Measurements from ENCODE around the gene ATPAF1. TPM values are rescaled to one million over a fixed set of nuclear protein-coding genes. Genes with fewer than 3 reads are reported as not detected.
"Not testable (repeated sequence)": the region's sequence is repeated elsewhere in the genome, so short reads cannot be mapped to it uniquely, and the experiment has no call there.

ATPAF1 gene
- polyA plus RNA-seq, 1 experiment: 85.6 TPM

DNA sequence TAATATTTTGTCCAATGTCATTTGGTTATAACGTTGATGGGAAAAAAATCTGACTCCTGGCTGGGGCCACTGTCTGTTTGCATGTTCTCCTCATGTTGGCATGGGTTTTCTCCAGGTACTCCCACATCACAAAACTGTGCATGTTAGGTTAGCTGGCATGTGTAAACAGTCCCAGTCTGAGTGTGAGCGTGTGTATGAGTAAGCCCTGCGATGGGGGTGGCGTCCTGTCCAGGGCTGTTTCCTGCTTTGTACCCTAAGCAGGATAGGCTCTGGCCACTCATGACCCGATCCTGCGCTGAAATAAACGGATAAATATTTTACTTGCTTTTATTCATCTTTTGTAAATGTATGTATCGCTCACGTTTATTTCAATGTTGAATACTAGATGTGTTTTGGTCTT, 37.2 kb upstream of the ATPAF1 start:
- no peak for DNase-seq (ENCODE audit: low read depth, low spot score)
- ChIA-PET CTCF (interaction anchor here (1.5 kb wide), 1 partner anchor 12 kb away, joined by 6 read pairs; no protein-coding TSS in a partner anchor), POLR2A (no interaction called here)
- no peak overlapping the region for H3K27ac ChIP-seq (ENCODE audit: low read depth, low read length)
- H3K27me3 ChIP-seq (ENCODE audit: control insufficient read depth, insufficient read depth, low read length): no peaks in the 10 kb centered on the region
- TF ChIP-seq CTCF (IDR thresholded peaks at IDR 0.05; ENCODE audit: low read depth, low read length): no peak
- H3K9me3 ChIP-seq (ENCODE audit: control insufficient read depth, insufficient read depth, low read length): no peaks in the 10 kb centered on the region
- no peak overlapping the region for H3K4me3 ChIP-seq (ENCODE audit: low read depth, low read length)

GRCh38 chr1:46703927-46704641, 35.9 kb upstream of the ATPAF1 start:
- TF ChIP-seq CTCF (IDR thresholded peaks at IDR 0.05; ENCODE audit: low read depth, low read length): no peak
- Histone ChIP-seq H3K27me3 (ENCODE audit: control insufficient read depth, insufficient read depth, low read length) (no peaks in the 10 kb centered on the region), H3K9me3 (ENCODE audit: control insufficient read depth, insufficient read depth, low read length) (no peaks in the 10 kb centered on the region), H3K27ac (ENCODE audit: low read depth, low read length) (no peak overlapping the region), H3K4me3 (ENCODE audit: low read depth, low read length) (no peak overlapping the region)
- POLR2A ChIA-PET: interaction anchor here (0.6 kb wide), 1 partner anchor 61 kb away, joined by 3 read pairs; no protein-coding TSS in a partner anchor
- DNase-seq (ENCODE audit: low read depth, low spot score): no peak
- CTCF ChIA-PET: interaction anchor here (0.7 to 1.7 kb wide), 5 partner anchors 13 to 475 kb away, joined by 3 to 14 read pairs (median 6); no protein-coding TSS in a partner anchor

GRCh38 chr1:46699666-46700065, 31.5 kb upstream of the ATPAF1 start:
- ChIA-PET POLR2A (no interaction called here), CTCF (interaction anchor here (1.5 kb wide), 1 partner anchor 26 kb away, joined by 3 read pairs; no protein-coding TSS in a partner anchor)
- H3K9me3 ChIP-seq (ENCODE audit: control insufficient read depth, insufficient read depth, low read length): no peaks in the 10 kb centered on the region
- H3K27ac ChIP-seq (ENCODE audit: low read depth, low read length): no peak overlapping the region
- no peak for TF ChIP-seq CTCF (IDR thresholded peaks at IDR 0.05; ENCODE audit: low read depth, low read length)
- DNase-seq (ENCODE audit: low read depth, low spot score): no peak
- no peaks in the 10 kb centered on the region for H3K27me3 ChIP-seq (ENCODE audit: control insufficient read depth, insufficient read depth, low read length)
- no peak overlapping the region for H3K4me3 ChIP-seq (ENCODE audit: low read depth, low read length)

GRCh38 chr1:46697053-46697452, 28.9 kb upstream of the ATPAF1 start:
- TF ChIP-seq CTCF (IDR thresholded peaks at IDR 0.05; ENCODE audit: low read depth, low read length): no peak
- no peak overlapping the region for H3K4me3 ChIP-seq (ENCODE audit: low read depth, low read length)
- no peak for DNase-seq (ENCODE audit: low read depth, low spot score)
- CTCF ChIA-PET: interaction anchor here (1.3 kb wide), 1 partner anchor 28 kb away, joined by 3 read pairs; no protein-coding TSS in a partner anchor
- H3K9me3 ChIP-seq (ENCODE audit: control insufficient read depth, insufficient read depth, low read length): no peaks in the 10 kb centered on the region
- no peaks in the 10 kb centered on the region for H3K27me3 ChIP-seq (ENCODE audit: control insufficient read depth, insufficient read depth, low read length)
- H3K27ac ChIP-seq (ENCODE audit: low read depth, low read length): no peak overlapping the region
- POLR2A ChIA-PET: interaction anchor here (0.6 kb wide), 1 partner anchor 482 kb away, joined by 5 read pairs; no protein-coding TSS in a partner anchor

- H3K27ac ChIP-seq (ENCODE audit: low read depth, low read length); CTCF ChIA-PET; POLR2A ChIA-PET; H3K9me3 ChIP-seq (ENCODE audit: control insufficient read depth, insufficient read depth, low read length); DNase-seq (ENCODE audit: low read depth, low spot score); H3K27me3 ChIP-seq (ENCODE audit: control insufficient read depth, insufficient read depth, low read length); H3K4me3 ChIP-seq (ENCODE audit: low read depth, low read length): not testable (repeated sequence)
Observed at GRCh38 chr1:46694676-46695075, 26.5 kb upstream of the ATPAF1 start.

Measured in AG04450 (cell line).